Activated CD8-positive, alpha-beta T cell treated with anti-CD3 and anti-CD28 coated beads, Interleukin-2, amount 10 ng/mL, durations not matched to agents 7 days and 5 days (primary cell): ENCODE measurements around the gene SNORC. TPM values are rescaled to one million over a fixed set of nuclear protein-coding genes. Genes with fewer than 3 reads are reported as not detected.
"Not testable (repeated sequence)": the region's sequence is repeated elsewhere in the genome, so short reads cannot be mapped to it uniquely, and the experiment has no call there.

Experiments
- ATAC-seq: fragments of 150-1000 bp; cut with Tn5 transposase; one replicate; pipeline ENCODE4 v1.10.0; 2021; ENCODE audit warnings: moderate library complexity
- CTCF ChIA-PET: fragments of 350-600 bp; sonication (Branson Sonifier 250); formaldehyde crosslinking; loops from one replicate; lab custom pipeline; 2021; ENCODE audit warnings: antibody characterized with exemption; lab: Charles Lee
- POLR2A ChIA-PET: fragments of 350-600 bp; sonication (Branson Sonifier 250); formaldehyde crosslinking; loops from one replicate; lab custom pipeline; 2021; ENCODE audit warnings: antibody characterized with exemption; lab: Charles Lee
- DNase-seq: peaks from one replicate; pipeline ENCODE4 v3.0.0-alpha.2; 2020
- H3K27ac Mint-ChIP-seq: one replicate; pipeline ENCODE4 v1.8.0; 2021; ENCODE audit warnings: mild to moderate bottlenecking, mixed read lengths
- H3K27me3 Mint-ChIP-seq: one replicate; pipeline ENCODE4 v1.8.0; 2021; ENCODE audit warnings: low read depth, mixed read lengths
- H3K36me3 Mint-ChIP-seq: one replicate; pipeline ENCODE4 v1.8.0; 2021; ENCODE audit warnings: low read depth, mixed read lengths
- H3K4me1 Mint-ChIP-seq: one replicate; pipeline ENCODE4 v1.8.0; 2021; ENCODE audit warnings: low read depth, mixed read lengths
- H3K4me3 Mint-ChIP-seq: one replicate; pipeline ENCODE4 v1.8.0; 2021; ENCODE audit warnings: mild to moderate bottlenecking, mixed read lengths
- H3K9me3 Mint-ChIP-seq: one replicate; pipeline ENCODE4 v1.8.0; 2022; ENCODE audit warnings: mixed read lengths; ENCODE audit not compliant: insufficient read depth
- total RNA-seq, 2 experiments: library from RNA; stranded (reverse); gene quantifications; one replicate each; pipeline ENCODE4 v1.2.3, GENCODE V29; 2021

The SNORC gene
- total RNA-seq, 2 experiments from 2014 or later, result 0.99 to 2.2 TPM

DNA sequence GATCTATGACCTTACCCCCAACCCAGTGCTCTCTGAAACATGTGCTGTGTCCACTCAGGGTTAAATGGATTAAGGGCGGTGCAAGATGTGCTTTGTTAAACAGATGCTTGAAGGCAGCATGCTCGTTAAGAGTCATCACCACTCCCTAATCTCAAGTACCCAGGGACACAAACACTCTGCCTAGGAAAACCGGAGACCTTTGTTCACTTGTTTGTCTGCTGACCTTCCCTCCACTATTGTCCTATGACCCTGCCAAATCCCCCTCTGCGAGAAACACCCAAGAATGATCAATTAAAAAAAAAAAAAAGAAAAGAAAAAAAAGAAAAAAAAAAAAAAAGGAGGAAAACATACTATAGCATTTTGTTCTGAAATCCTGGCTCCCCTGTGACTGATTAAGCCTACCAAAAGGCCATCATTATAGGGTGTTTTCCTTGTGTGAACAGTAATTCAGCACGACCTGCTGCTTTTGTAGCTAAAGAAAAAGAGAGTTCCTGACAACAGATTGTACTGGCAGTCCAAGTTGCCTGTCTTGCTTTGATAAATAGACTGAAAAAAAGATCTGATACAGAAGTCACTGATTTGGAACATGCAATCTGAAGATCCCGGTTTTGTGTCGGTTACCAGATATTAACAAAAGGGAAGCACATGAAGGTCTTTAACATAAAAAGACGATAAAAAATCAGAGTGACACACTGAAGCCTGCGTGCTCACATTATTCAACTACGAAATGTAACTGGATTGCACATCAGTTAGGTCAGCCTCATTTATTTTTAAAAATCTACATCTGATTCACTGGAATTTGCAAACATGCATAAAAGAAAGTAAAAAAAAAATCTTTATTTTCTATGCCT is 37.0 kb downstream of the SNORC start:
- H3K27ac Mint-ChIP-seq, ATAC-seq, H3K9me3 Mint-ChIP-seq, H3K4me1 Mint-ChIP-seq, CTCF ChIA-PET, H3K36me3 Mint-ChIP-seq, H3K4me3 Mint-ChIP-seq, POLR2A ChIA-PET, DNase-seq: not testable (repeated sequence)
- peaks cover 27% of the 10 kb centered on the region for H3K27me3 Mint-ChIP-seq

GRCh38 chr2:232907718-232908085 is 37.6 kb downstream of the SNORC start:
- H3K27me3 Mint-ChIP-seq, result peaks cover 31% of the 10 kb centered on the region
- CTCF ChIA-PET, result not testable (repeated sequence)

GRCh38 chr2:232908695-232909094 is 38.6 kb downstream of the SNORC start:
- ChIA-PET POLR2A (no interaction called here), CTCF (no interaction called here)
- DNase-seq (no peak), ATAC-seq (no peak)
- H3K4me3 Mint-ChIP-seq, result no peak overlapping the region
- H3K36me3 Mint-ChIP-seq, result no peaks in the 10 kb centered on the region
- H3K4me1 Mint-ChIP-seq, result no peaks in the 10 kb centered on the region
- peaks cover 16% of the 10 kb centered on the region for H3K9me3 Mint-ChIP-seq
- H3K27ac Mint-ChIP-seq, result no peak overlapping the region
- peaks cover 37% of the 10 kb centered on the region for H3K27me3 Mint-ChIP-seq

More at GRCh38 chr2:232907718-232908085, 37.6 kb downstream of the SNORC start:
- H3K4me1 Mint-ChIP-seq, DNase-seq, H3K27ac Mint-ChIP-seq, POLR2A ChIA-PET, H3K4me3 Mint-ChIP-seq, H3K36me3 Mint-ChIP-seq, ATAC-seq: not testable (repeated sequence)
- peaks cover 13% of the 10 kb centered on the region for H3K9me3 Mint-ChIP-seq

GRCh38 chr2:232910376-232910775 is 40.3 kb downstream of the SNORC start:
- Mint-ChIP-seq H3K27ac (no peak overlapping the region), H3K27me3 (peaks cover 37% of the 10 kb centered on the region), H3K9me3 (peaks cover 16% of the 10 kb centered on the region), H3K36me3 (no peaks in the 10 kb centered on the region), H3K4me1 (no peaks in the 10 kb centered on the region), H3K4me3 (no peak overlapping the region)
- CTCF ChIA-PET, result no interaction called here
- no peak for ATAC-seq
- no peak for DNase-seq
- POLR2A ChIA-PET, result no interaction called here

GRCh38 chr2:232911712-232912277 is 41.7 kb downstream of the SNORC start:
- ATAC-seq, result no peak
- H3K4me3 Mint-ChIP-seq, result no peak overlapping the region
- H3K27ac Mint-ChIP-seq, result no peak overlapping the region
- no peak for DNase-seq
- H3K9me3 Mint-ChIP-seq, result peaks cover 16% of the 10 kb centered on the region
- POLR2A ChIA-PET, result no interaction called here
- H3K36me3 Mint-ChIP-seq, result no peaks in the 10 kb centered on the region
- CTCF ChIA-PET, result no interaction called here
- H3K4me1 Mint-ChIP-seq, result no peaks in the 10 kb centered on the region
- H3K27me3 Mint-ChIP-seq, result peaks cover 42% of the 10 kb centered on the region

DNA sequence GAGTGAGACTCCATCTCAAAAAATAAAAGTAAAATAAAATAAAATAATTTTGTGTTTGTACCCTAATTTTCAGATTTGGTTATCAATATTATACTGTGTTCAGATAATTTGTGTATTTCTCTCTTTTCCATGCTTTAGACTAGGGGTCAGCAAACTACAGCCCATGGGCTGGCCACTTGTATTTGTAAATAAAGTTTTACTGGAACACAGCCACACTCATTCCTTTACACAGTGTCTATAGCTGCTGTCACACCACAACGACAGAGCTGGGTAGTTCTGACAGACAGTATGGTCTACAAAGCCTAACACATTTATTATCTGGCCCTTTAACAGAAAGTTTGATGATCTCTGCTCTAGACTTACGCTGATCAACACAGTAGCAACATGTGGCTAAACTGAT is 43.8 kb downstream of the SNORC start:
- POLR2A ChIA-PET, result no interaction called here
- Mint-ChIP-seq H3K4me3 (no peak overlapping the region), H3K27ac (no peak overlapping the region), H3K27me3 (peaks cover 44% of the 10 kb centered on the region), H3K4me1 (no peaks in the 10 kb centered on the region), H3K9me3 (peaks cover 16% of the 10 kb centered on the region), H3K36me3 (no peaks in the 10 kb centered on the region)
- no peak for DNase-seq
- CTCF ChIA-PET, result no interaction called here
- ATAC-seq, result no peak

- CTCF ChIA-PET, result no interaction called here
- ATAC-seq (no peak), DNase-seq (no peak)
- Mint-ChIP-seq H3K4me1 (no peaks in the 10 kb centered on the region), H3K36me3 (no peaks in the 10 kb centered on the region), H3K4me3 (no peak overlapping the region), H3K27me3 (peaks cover 24% of the 10 kb centered on the region), H3K27ac (no peak overlapping the region), H3K9me3 (no peaks in the 10 kb centered on the region)
- POLR2A ChIA-PET, result no interaction called here
Observed at GRCh38 chr2:232919141-232919540, 49.1 kb downstream of the SNORC start.

GRCh38 chr2:232920055-232920454 is 50.0 kb downstream of the SNORC start:
- Mint-ChIP-seq H3K4me1 (no peaks in the 10 kb centered on the region), H3K4me3 (no peak overlapping the region), H3K27me3 (peaks cover 32% of the 10 kb centered on the region), H3K9me3 (no peaks in the 10 kb centered on the region), H3K36me3 (no peaks in the 10 kb centered on the region), H3K27ac (no peak overlapping the region)
- POLR2A ChIA-PET, result no interaction called here
- DNase-seq, result no peak
- no peak for ATAC-seq
- CTCF ChIA-PET, result no interaction called here

DNA sequence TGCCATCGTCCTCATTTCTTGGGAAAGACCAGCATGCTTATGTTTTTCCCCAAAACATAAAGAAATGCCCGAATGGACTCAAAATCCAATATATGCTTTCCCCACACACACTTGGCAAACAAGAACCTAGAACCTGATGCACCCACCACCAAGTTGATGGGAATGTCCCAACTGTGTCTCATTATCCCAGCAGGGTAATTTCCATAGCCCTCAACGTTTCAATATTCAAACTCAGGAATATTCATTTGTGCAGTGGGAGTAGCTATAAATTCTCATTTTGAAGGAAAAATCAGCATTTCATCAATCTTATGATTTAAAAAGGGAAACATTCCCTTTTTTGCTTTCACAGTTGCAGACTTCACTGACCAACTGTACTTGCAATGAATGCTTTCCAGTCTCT is 50.7 kb downstream of the SNORC start:
- POLR2A ChIA-PET, result no interaction called here
- no peak for ATAC-seq
- no peak overlapping the region for H3K27ac Mint-ChIP-seq
- no peak for DNase-seq
- no peaks in the 10 kb centered on the region for H3K4me1 Mint-ChIP-seq
- no peak overlapping the region for H3K4me3 Mint-ChIP-seq
- H3K36me3 Mint-ChIP-seq, result no peaks in the 10 kb centered on the region
- H3K27me3 Mint-ChIP-seq, result peaks cover 39% of the 10 kb centered on the region
- no peaks in the 10 kb centered on the region for H3K9me3 Mint-ChIP-seq
- CTCF ChIA-PET, result no interaction called here

DNA sequence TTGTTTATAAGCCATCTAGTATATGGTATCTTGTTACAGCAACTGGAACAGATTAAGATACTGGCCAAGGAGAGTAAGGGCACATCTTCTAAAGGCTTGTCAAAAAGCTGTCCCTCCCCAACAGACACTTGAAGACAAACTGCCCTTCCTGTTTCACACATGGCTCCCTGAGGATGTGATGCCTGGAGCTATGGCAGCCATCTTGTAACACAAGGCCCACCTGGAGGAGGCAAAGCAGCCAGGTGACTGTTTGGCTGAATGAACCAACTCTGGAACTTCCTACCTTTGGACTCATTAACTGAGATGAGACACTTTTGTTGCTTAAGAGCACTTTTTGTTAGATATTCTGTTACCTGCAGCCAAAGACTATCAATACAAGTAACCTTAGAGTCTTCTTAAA is 54.4 kb downstream of the SNORC start:
- H3K4me3 Mint-ChIP-seq, result no peak overlapping the region
- no peaks in the 10 kb centered on the region for H3K36me3 Mint-ChIP-seq
- ATAC-seq (no peak), DNase-seq (no peak)
- peaks cover 6% of the 10 kb centered on the region for H3K4me1 Mint-ChIP-seq
- CTCF ChIA-PET, result no interaction called here
- POLR2A ChIA-PET, result no interaction called here
- H3K27ac Mint-ChIP-seq, result no peak overlapping the region
- H3K27me3 Mint-ChIP-seq, result peaks cover 43% of the 10 kb centered on the region
- no peaks in the 10 kb centered on the region for H3K9me3 Mint-ChIP-seq

DNA sequence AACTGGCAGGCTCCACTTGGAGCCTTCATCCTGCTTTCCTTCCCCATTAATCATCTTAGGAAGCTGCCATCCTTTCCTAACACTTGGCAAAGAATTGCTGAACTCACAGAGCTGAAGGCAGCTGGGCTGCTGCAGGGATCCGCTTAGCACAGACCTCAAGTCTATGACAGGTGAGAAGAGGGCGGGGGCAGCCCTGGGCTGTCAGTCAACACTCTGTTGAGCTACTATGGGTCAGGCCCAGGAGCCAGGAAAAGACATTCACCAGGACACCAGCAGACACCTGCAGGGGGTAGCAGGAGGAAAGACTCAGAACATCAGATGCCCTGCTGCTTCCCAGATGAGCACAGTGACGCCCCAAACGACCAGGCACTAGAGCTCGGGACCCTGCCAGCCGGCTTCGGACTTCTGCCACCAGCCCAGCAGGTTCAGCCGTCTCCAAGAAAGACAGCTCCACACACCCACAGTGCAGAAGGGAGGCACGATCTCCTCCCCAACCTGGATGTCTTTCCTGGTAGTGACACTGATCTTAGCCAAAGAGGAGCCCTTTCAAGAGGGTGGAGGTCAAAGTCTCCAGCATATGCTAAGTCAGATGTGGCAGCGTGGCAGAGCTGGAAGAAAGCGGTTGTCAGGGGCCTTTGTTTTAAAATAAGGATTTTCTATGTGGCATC is 55.2 kb downstream of the SNORC start:
- ATAC-seq (no peak), DNase-seq (no peak)
- H3K27ac Mint-ChIP-seq, result no peak overlapping the region
- no peaks in the 10 kb centered on the region for H3K36me3 Mint-ChIP-seq
- no peaks in the 10 kb centered on the region for H3K9me3 Mint-ChIP-seq
- H3K4me1 Mint-ChIP-seq, result peaks cover 6% of the 10 kb centered on the region
- POLR2A ChIA-PET, result interaction anchor here (1.2 kb wide), 1 partner anchor 284 kb away, joined by 3 read pairs; no protein-coding TSS in a partner anchor
- CTCF ChIA-PET, result no interaction called here
- peaks cover 44% of the 10 kb centered on the region for H3K27me3 Mint-ChIP-seq
- H3K4me3 Mint-ChIP-seq, result no peak overlapping the region

DNA sequence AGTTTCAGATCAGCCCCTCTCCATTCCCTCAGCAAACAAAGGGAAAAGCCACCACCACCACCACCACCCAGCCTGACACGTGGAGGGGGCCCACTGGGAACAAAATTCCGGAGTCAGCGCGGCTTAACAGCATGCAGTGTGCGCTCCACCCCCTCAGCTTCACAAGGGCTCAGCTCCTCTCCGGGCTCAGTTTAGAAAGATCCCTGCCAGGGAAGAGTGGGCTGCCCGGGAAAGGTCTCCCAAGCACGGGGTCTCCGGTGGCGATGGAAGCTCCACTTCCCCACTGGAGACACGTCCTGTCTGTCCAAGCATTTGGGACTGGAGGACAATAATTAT is 55.7 kb downstream of the SNORC start:
- ChIA-PET POLR2A (interaction anchor here (1.2 kb wide), 1 partner anchor 285 kb away, joined by 3 read pairs; no protein-coding TSS in a partner anchor), CTCF (no interaction called here)
- Mint-ChIP-seq H3K4me1 (peaks cover 6% of the 10 kb centered on the region), H3K9me3 (no peaks in the 10 kb centered on the region), H3K27me3 (peaks cover 45% of the 10 kb centered on the region), H3K36me3 (no peaks in the 10 kb centered on the region), H3K4me3 (no peak overlapping the region), H3K27ac (no peak overlapping the region)
- ATAC-seq, result no peak
- no peak for DNase-seq
